ENCODE measurements around the gene ALG8. TPM values are rescaled to one million over a fixed set of nuclear protein-coding genes. Genes with fewer than 3 reads are reported as not detected.

Gene ALG8
- total and polyA plus RNA-seq, 2 experiments from 2014 or later: 94.3 to 130 TPM

GRCh38 chr11:78057462-78058055, 81.9 kb downstream of the ALG8 start (continued):
- TF ChIP-seq ZNF462 (CRISPR knock-in tag; IDR thresholded peaks at IDR 0.05) (no peak), REST (IDR thresholded peaks at IDR 0.05; ENCODE audit: unreplicated experiment) (no peak), CREB1 (CRISPR knock-in tag; IDR thresholded peaks at IDR 0.05; ENCODE audit: low read depth) (no peak), NANOG (IDR thresholded peaks at IDR 0.05; ENCODE audit: borderline replicate concordance) (no peak), CTCF (conservative IDR thresholded peaks at IDR 0.05; ENCODE audit: low read depth in 2 of 2) (no peak), POLR2AphosphoS5 (IDR thresholded peaks at IDR 0.05; ENCODE audit: low read depth) (no peak)

Measured in GM23338 (cell line).